AG08396 (cell line): Measurements from ENCODE around the gene KIAA1671.
"Not testable (repeated sequence)": the region's sequence is repeated elsewhere in the genome, so short reads cannot be mapped to it uniquely, and the experiment has no call there.

ENCODE experiments used
- DNase-seq: peaks from one replicate; pipeline ENCODE4 v3.0.0; 2012; ENCODE audit warnings: low spot score, mixed read lengths

KIAA1671 gene

GRCh38 chr22:25174888-25175411, 222.4 kb downstream of the KIAA1671 start:
- no peak for DNase-seq

- DNase-seq = no peak
Measured at GRCh38 chr22:25176175-25176574, 223.7 kb downstream of the KIAA1671 start.

- no peak for DNase-seq
Measured at GRCh38 chr22:25176799-25177198, 224.3 kb downstream of the KIAA1671 start.

- DNase-seq = no peak
Measured at GRCh38 chr22:25177226-25177625, 224.7 kb downstream of the KIAA1671 start.

- DNase-seq = no peak
Measured at GRCh38 chr22:25177895-25178294, 225.4 kb downstream of the KIAA1671 start.

GRCh38 chr22:25178348-25178747, 225.8 kb downstream of the KIAA1671 start:
- not testable (repeated sequence) for DNase-seq

- not testable (repeated sequence) for DNase-seq
Measured at GRCh38 chr22:25178869-25179631, 226.5 kb downstream of the KIAA1671 start.

- DNase-seq = no peak
Measured at GRCh38 chr22:25182131-25183110, 229.9 kb downstream of the KIAA1671 start.

- no peak for DNase-seq
Measured at GRCh38 chr22:25183949-25184619, 231.6 kb downstream of the KIAA1671 start.

- DNase-seq = no peak
Measured at GRCh38 chr22:25186140-25186539, 233.6 kb downstream of the KIAA1671 start.

- DNase-seq = no peak
Measured at GRCh38 chr22:25187469-25187868, 235.0 kb downstream of the KIAA1671 start.

GRCh38 chr22:25192406-25192805, 239.9 kb downstream of the KIAA1671 start:
- no peak for DNase-seq

- no peak for DNase-seq
Measured at GRCh38 chr22:25193130-25193529, 240.6 kb downstream of the KIAA1671 start.

GRCh38 chr22:25193548-25193947, 241.0 kb downstream of the KIAA1671 start:
- no peak for DNase-seq

GRCh38 chr22:25196326-25196725, 243.8 kb downstream of the KIAA1671 start:
- no peak for DNase-seq

- no peak for DNase-seq
Measured at GRCh38 chr22:25197340-25197739, 244.8 kb downstream of the KIAA1671 start.

- DNase-seq = no peak
Measured at GRCh38 chr22:25199731-25200520, 247.4 kb downstream of the KIAA1671 start, which contains the start of gene CRYBB3. Gene CRYBB3, plus strand, starts transcription at chr22:25199858. Its CDS starts 1,539 bp downstream, at chr22:25201397.

- no peak for DNase-seq
Measured at GRCh38 chr22:25200967-25201366, 248.5 kb downstream of the KIAA1671 start.

- DNase-seq = no peak
Measured at GRCh38 chr22:25201557-25202273, 249.2 kb downstream of the KIAA1671 start.

GRCh38 chr22:25202290-25202921, 249.9 kb downstream of the KIAA1671 start:
- peak; percentile 78 for DNase-seq
